ENCODE measurements around the gene CGB5. TPM values are rescaled to one million over a fixed set of nuclear protein-coding genes. Genes with fewer than 3 reads are reported as not detected.
"Not testable (repeated sequence)": the region's sequence is repeated elsewhere in the genome, so short reads cannot be mapped to it uniquely, and the experiment has no call there.

The CGB5 gene
- total and polyA plus RNA-seq, 2 donors = not detected

DNA sequence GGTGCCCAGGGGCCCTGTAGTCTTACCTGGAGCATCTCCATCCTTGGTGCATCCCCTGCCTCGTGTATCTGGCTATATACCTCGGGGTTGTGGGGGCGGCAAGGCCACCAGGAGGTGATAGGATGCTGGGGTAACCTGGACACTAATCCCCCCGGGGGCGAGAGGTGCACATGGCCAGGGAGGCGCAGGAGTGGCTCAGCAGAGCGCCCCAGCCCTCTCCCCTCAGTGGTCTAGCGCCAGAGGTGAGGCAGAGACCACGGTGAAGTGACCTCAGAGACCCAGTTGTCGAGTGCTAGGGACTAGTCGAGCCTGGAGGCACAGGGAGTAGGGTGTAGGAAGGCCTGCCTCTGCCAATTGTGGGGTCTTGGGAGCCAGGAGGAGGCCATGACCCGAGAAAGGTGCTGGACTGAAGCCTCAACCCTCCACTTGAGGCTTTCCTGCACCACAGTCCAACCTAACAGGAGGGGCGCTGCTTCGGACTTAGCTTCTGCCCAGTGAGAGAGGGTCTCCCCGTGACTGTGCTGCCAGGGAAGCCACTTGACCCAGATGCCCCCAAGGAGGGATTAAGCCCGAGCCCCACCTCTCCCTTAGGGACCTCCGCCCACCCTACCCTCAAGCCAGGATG lies 26.5 kb upstream of the CGB5 start, which contains the start of gene LHB:
Gene LHB, minus strand, starts transcription at position 51 of the 625 bp plus-strand sequence. Its CDS starts 10 bp downstream, at position 41.
- H3K4me3 ChIP-seq (ENCODE audit: low read depth, low read length) = peak within 1 kb of the TSS; percentile 44
- H3K4me1 ChIP-seq (ENCODE audit: insufficient read depth) = no peaks in the 10 kb centered on the region
- H3K36me3 ChIP-seq (ENCODE audit: insufficient read depth) = peaks cover 2% of the 10 kb centered on the region
- no peak for DNase-seq (ENCODE audit: extremely low spot score)
- no peak within 1 kb of the TSS for H3K27ac ChIP-seq (ENCODE audit: low read depth)
- 75% methylated on average over 17 of the region's 17 CpGs for WGBS

DNA sequence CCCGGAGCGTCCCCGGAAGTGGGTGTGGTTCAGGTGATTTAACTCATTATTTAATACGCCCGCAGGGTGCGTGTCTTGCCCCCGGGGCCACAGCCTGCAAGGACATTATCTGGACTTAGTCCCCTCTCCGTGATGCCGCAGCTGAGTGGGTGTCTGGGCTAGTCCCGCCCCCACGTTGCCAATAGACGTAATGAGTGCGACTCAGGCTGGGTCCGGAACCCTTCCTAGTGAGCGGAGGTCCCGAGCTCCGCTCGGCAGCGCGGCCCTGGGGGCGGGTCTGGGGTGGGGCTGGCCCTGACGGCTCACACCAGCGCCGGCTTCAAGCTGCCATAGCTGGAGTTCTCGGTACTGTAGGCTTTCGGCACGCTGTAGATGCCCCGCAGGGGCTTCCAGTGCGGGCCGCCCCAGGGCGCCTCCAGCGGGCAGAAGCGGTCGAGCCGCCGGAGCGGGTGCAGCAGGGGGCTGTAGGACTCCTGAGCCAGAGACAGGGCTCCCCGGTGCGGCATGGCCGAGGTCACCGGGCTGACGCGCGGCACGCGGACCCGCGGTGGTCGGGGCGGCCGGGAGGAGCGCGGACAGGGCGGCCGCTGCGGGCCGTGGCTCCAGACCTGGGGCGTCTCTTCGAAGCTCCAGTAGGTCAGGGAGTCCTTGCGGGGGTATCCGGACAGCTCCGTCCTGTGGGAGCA lies 25.8 kb upstream of the CGB5 start:
- peaks cover 2% of the 10 kb centered on the region for H3K36me3 ChIP-seq (ENCODE audit: insufficient read depth)
- H3K4me3 ChIP-seq (ENCODE audit: low read depth, low read length) = peak overlapping the region; percentile 44
- no peak for DNase-seq (ENCODE audit: extremely low spot score)
- H3K4me1 ChIP-seq (ENCODE audit: insufficient read depth) = no peaks in the 10 kb centered on the region
- no peak overlapping the region for H3K27ac ChIP-seq (ENCODE audit: low read depth)
- WGBS = 1% methylated on average over 62 of the region's 62 CpGs

DNA sequence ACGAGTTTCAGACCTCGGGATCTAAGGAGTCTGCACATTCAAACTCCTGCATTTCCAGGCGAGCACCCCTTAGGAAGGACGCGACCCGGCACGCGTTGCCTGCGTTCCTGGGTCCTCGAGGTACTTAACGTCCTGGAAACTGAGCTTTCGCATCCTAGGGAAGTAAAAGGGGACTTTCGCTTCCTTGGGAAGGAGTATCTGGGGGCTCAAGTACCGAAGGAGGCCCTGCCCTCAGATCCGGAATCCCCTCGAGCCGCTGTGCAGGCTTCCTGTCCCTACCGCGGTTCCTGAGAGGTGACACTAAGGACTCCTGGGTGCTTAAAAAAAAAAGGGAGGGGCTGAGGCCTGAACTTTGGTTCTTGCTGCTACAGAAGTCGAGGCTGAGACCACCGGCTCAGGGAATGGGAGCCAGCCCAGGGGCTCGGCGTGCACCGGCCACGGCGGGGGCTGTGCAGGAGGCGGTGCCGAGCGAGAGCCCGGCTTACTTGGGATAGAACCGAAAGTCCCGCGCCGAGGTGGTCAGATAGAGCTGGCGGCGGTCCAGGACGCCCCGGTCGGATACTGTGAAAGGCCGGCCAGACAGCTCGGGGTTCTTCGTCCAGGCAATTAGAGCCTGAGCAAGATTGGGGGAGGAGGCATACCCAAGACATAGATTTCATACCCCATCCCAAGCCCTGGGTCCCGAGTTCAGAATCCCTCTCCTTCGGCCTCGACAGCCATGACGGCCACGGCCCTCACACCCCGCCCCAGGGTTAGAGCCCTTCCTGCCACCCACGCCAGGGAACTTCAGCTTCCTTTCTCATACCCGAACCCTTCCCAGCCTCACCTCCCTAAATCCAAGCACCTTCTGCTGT lies 25.0 kb upstream of the CGB5 start:
- WGBS = 4% methylated on average over 50 of the region's 50 CpGs
- not testable (repeated sequence) for H3K4me1 ChIP-seq (ENCODE audit: insufficient read depth); DNase-seq (ENCODE audit: extremely low spot score); H3K27ac ChIP-seq (ENCODE audit: low read depth); H3K36me3 ChIP-seq (ENCODE audit: insufficient read depth)
- H3K4me3 ChIP-seq (ENCODE audit: low read depth, low read length) = peak overlapping the region; percentile 44

DNA sequence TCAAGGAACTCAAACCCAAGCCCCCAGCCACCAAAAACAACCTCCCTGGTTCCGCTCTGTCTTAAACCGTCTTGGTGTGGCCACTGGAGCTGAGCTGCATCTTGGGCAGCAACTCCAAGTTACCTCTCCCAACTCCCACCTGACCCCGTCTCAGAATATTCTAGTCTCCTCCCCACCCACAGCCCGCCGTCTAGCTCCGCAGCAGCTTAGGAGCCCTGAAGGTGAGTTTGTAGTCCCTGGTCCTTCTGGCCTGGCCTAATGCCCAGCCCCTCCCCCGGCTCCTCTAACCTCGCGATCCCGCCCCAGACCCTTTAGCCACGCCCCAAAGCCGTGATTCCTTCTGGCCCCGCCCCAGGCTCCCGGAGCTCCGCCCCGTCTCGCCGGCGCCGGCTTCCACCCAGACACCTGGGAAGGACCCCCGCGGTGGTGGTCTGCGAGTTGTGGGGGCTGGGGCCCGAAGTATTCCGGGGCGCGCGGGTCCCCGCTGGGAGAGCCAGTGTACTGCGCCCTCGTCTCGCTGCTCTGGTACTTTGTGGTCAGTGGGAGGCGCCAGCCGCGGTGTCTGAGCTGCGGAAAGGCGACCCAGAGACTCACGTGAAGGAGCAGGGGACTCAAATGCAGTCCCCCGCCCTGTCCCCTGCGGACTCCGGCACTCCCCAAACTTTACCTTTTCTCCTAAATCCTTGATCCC lies 24.3 kb upstream of the CGB5 start:
- DNase-seq (ENCODE audit: extremely low spot score) = no peak
- Histone ChIP-seq H3K4me1 (ENCODE audit: insufficient read depth) (no peaks in the 10 kb centered on the region), H3K4me3 (ENCODE audit: low read depth, low read length) (peak overlapping the region; percentile 14), H3K36me3 (ENCODE audit: insufficient read depth) (peaks cover 2% of the 10 kb centered on the region), H3K27ac (ENCODE audit: low read depth) (no peak overlapping the region)
- WGBS = 21% methylated on average over 41 of the region's 41 CpGs

DNA sequence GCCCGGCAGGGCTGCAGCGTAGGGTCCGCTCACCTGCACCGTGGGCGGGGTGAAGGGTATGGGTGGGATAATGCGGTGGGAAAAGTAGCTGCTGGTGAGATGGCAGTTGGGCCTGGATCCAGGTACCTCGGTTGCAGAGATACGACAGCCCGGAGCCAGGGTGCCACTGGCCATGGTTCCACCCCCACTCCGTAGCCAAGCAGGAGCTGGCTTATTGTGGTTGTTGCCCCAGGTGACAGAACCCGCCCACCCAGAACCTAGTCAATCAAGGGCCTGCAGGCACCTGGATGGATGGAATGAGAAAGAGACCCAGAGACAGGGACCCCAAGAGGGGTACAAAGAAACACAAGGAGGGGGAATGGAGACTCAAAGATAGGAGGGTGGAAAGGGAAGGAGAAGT lies 23.3 kb upstream of the CGB5 start:
- H3K4me3 ChIP-seq (ENCODE audit: low read depth, low read length) = no peak overlapping the region
- WGBS = 79% methylated on average over 11 of the region's 11 CpGs
- H3K27ac ChIP-seq (ENCODE audit: low read depth) = no peak overlapping the region
- DNase-seq (ENCODE audit: extremely low spot score) = no peak
- H3K36me3 ChIP-seq (ENCODE audit: insufficient read depth) = peaks cover 2% of the 10 kb centered on the region
- H3K4me1 ChIP-seq (ENCODE audit: insufficient read depth) = no peaks in the 10 kb centered on the region

DNA sequence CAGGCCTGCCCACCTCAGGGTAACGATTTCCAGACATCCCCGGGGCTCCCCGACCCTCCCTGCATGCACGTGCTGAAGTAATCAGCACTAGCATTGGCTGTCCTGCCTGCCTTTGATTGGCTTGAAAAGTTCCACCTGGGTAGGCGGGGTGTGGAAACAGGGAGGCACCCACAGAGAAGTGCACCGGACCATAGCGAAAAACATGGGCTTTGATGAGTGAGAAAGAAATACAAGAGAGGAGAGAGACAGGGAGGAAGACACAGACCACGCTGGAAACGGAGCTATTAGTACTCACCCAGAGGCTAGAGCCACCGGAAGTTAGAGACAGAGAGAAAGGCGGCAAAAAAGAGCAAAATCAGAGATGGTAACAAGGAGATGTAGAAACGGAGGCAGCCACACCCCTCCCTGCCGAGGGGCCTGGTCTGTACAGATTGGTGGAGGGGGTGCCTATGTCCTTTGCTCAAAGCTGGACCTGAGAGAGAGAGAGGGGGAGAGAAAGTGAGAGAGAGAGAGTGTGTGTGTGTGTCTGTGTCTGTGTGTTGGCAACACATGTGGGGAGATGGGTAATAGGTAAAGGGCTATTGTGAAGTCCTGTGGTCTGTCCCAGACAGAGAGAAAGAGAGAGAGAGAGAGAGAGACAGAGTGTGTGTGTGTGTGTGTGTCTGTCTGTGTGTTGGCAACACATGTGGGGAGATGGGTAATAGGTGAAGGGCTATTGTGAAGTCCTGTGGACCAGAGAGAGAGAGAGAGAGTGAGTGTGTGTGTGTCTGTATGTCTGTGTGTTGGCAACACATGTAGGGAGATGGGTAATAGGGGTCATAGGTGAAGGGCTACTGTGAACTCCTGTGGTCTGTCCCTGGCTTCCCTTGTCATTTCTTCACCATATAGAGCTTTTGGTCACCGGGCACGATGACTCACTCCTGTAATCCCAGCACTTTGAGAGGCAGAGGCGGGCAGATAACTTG lies 22.4 kb upstream of the CGB5 start:
- Histone ChIP-seq H3K36me3 (ENCODE audit: insufficient read depth) (no peaks in the 10 kb centered on the region), H3K4me3 (ENCODE audit: low read depth, low read length) (no peak overlapping the region), H3K4me1 (ENCODE audit: insufficient read depth) (no peaks in the 10 kb centered on the region), H3K27ac (ENCODE audit: low read depth) (no peak overlapping the region)
- WGBS = 35% methylated on average over 16 of the region's 16 CpGs
- no peak for DNase-seq (ENCODE audit: extremely low spot score)

- Histone ChIP-seq H3K27ac (ENCODE audit: low read depth) (no peak overlapping the region), H3K4me1 (ENCODE audit: insufficient read depth) (no peaks in the 10 kb centered on the region)
- 94% methylated on average over 9 of the region's 9 CpGs for WGBS
Measured at GRCh38 chr19:49022116-49022515, 21.5 kb upstream of the CGB5 start.

DNA sequence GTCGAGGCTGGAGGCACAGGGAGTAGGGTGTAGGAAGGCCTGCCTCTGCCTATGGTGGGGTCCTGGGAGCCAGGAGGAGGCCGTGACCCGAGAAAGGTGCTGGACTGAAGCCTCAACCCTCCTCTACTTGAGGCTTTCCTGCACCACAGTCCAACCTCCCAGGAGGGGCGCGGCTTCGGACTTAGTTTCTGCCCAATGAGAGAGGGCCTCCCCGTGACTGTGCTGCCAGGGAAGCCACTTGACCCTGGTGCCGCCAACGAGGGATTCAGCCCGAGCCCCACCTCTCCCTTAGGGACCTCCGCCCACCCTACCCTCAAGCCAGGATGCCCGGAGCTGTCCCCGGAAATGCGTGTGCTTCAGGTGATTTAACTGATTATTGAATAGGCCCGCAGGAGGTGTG lies 19.4 kb upstream of the CGB5 start, which contains the start of gene CGB3:
Gene CGB3, minus strand, starts transcription at position 101 of the 400 bp plus-strand sequence. CDS start 362 bp downstream, outside the sequence.
- not testable (repeated sequence) for H3K36me3 ChIP-seq (ENCODE audit: insufficient read depth); H3K4me1 ChIP-seq (ENCODE audit: insufficient read depth); H3K4me3 ChIP-seq (ENCODE audit: low read depth, low read length); H3K27ac ChIP-seq (ENCODE audit: low read depth); DNase-seq (ENCODE audit: extremely low spot score)
- whole genome bisulfite sequencing = 63% methylated on average over 11 of the region's 15 CpGs

More at GRCh38 chr19:49022116-49022515, 21.5 kb upstream of the CGB5 start:
- no peaks in the 10 kb centered on the region for H3K36me3 ChIP-seq (ENCODE audit: insufficient read depth)
- H3K4me3 ChIP-seq (ENCODE audit: low read depth, low read length) = no peak overlapping the region
- DNase-seq (ENCODE audit: extremely low spot score) = no peak

- not testable (repeated sequence) for H3K4me1 ChIP-seq (ENCODE audit: insufficient read depth); H3K4me3 ChIP-seq (ENCODE audit: low read depth, low read length); H3K36me3 ChIP-seq (ENCODE audit: insufficient read depth); H3K27ac ChIP-seq (ENCODE audit: low read depth); DNase-seq (ENCODE audit: extremely low spot score)
- WGBS = 89% methylated on average over 4 of the region's 6 CpGs
Measured at GRCh38 chr19:49025088-49025487, 18.6 kb upstream of the CGB5 start.

- DNase-seq (ENCODE audit: extremely low spot score); H3K36me3 ChIP-seq (ENCODE audit: insufficient read depth); H3K27ac ChIP-seq (ENCODE audit: low read depth); H3K4me3 ChIP-seq (ENCODE audit: low read depth, low read length); H3K4me1 ChIP-seq (ENCODE audit: insufficient read depth): not testable (repeated sequence)
- WGBS = 75% methylated on average over 23 of the region's 23 CpGs
Measured at GRCh38 chr19:49025599-49025998, 18.0 kb upstream of the CGB5 start.

GRCh38 chr19:49028686-49029085 lies 15.0 kb upstream of the CGB5 start:
- 74% methylated on average over 9 of the region's 9 CpGs for WGBS
- H3K27ac ChIP-seq (ENCODE audit: low read depth); H3K4me1 ChIP-seq (ENCODE audit: insufficient read depth); H3K36me3 ChIP-seq (ENCODE audit: insufficient read depth); H3K4me3 ChIP-seq (ENCODE audit: low read depth, low read length); DNase-seq (ENCODE audit: extremely low spot score): not testable (repeated sequence)

- WGBS = 83% methylated on average over 14 of the region's 14 CpGs
- not testable (repeated sequence) for H3K36me3 ChIP-seq (ENCODE audit: insufficient read depth); H3K4me1 ChIP-seq (ENCODE audit: insufficient read depth); H3K27ac ChIP-seq (ENCODE audit: low read depth); H3K4me3 ChIP-seq (ENCODE audit: low read depth, low read length); DNase-seq (ENCODE audit: extremely low spot score)
Measured at GRCh38 chr19:49029749-49030148, 13.9 kb upstream of the CGB5 start.
